Measurements from ENCODE around the gene POLR2E.

- no peak for TF ChIP-seq EZH2 (IDR thresholded peaks at IDR 0.05; ENCODE audit: insufficient read depth, poor library complexity, severe bottlenecking)
- no peak for TF ChIP-seq EZH2phosphoT487 (IDR thresholded peaks at IDR 0.05; ENCODE audit: insufficient read depth, low read depth)
Observed at GRCh38 chr19:1089891-1090290, 5.3 kb downstream of the POLR2E start.
